H9 (cell line): ENCODE measurements around the gene ADGRA1. TPM values are rescaled to one million over a fixed set of nuclear protein-coding genes. Genes with fewer than 3 reads are reported as not detected.

Source experiments
- DNase-seq: peaks from one replicate; pipeline ENCODE4 v3.0.0-alpha.2; 2017
- H2AFZ ChIP-seq: one replicate; pipeline ENCODE4 v1.6.1; 2013; ENCODE audit warnings: mild to moderate bottlenecking, low read length, control low read depth, moderate library complexity
- H2AK5ac ChIP-seq: 2 replicates; pipeline ENCODE4 v1.6.1; 2013; ENCODE audit warnings: low read length, control low read depth, mixed read lengths; ENCODE audit not compliant: insufficient read length
- H2BK120ac ChIP-seq: one replicate; pipeline ENCODE4 v1.6.1; 2013; ENCODE audit warnings: low read depth, mild to moderate bottlenecking, low read length, control low read depth, inconsistent platforms; ENCODE audit not compliant: poor library complexity, severe bottlenecking
- H2BK12ac ChIP-seq: 2 replicates; pipeline ENCODE4 v1.6.1; 2013; ENCODE audit warnings: low read length, control low read depth, mixed read lengths, low read depth; ENCODE audit not compliant: insufficient read length
- H2BK15ac ChIP-seq: 2 replicates; pipeline ENCODE4 v1.6.1; 2013; ENCODE audit warnings: low read depth, low read length, control low read depth
- H2BK20ac ChIP-seq: one replicate; pipeline ENCODE4 v1.6.1; 2013; ENCODE audit warnings: low read depth, mild to moderate bottlenecking, low read length, control low read depth, inconsistent platforms; ENCODE audit not compliant: poor library complexity, severe bottlenecking
- H2BK5ac ChIP-seq: 2 replicates; pipeline ENCODE4 v1.6.1; 2013; ENCODE audit warnings: low read length, control low read depth, mixed read lengths; ENCODE audit not compliant: insufficient read length
- H3K14ac ChIP-seq: 2 replicates; pipeline ENCODE4 v1.6.1; 2013; ENCODE audit warnings: low read length, control low read depth; ENCODE audit not compliant: insufficient read depth
- H3K18ac ChIP-seq: 2 replicates; pipeline ENCODE4 v1.6.1; 2013; ENCODE audit warnings: low read depth, mild to moderate bottlenecking, mixed read lengths, low read length, control low read depth; ENCODE audit not compliant: insufficient read length
- H3K23ac ChIP-seq: 2 replicates; pipeline ENCODE4 v1.6.1; 2013; ENCODE audit warnings: low read length, control low read depth, mixed read lengths, low read depth; ENCODE audit not compliant: insufficient read length
- H3K23me2 ChIP-seq: 2 replicates; pipeline ENCODE4 v1.6.1; 2013; ENCODE audit warnings: low read depth, mild to moderate bottlenecking, mixed read lengths, low read length, control low read depth; ENCODE audit not compliant: insufficient read length, poor library complexity, severe bottlenecking
- H3K27ac ChIP-seq: 2 replicates; pipeline ENCODE4 v1.5.1; 2013; ENCODE audit warnings: low read length, control low read depth, mixed read lengths, low read depth; ENCODE audit not compliant: insufficient read length
- H3K27me3 ChIP-seq: 2 replicates; pipeline ENCODE4 v1.6.1; 2013; ENCODE audit warnings: low read length, control low read depth, inconsistent platforms; ENCODE audit not compliant: insufficient read depth
- H3K4ac ChIP-seq: 2 replicates; pipeline ENCODE4 v1.6.1; 2013; ENCODE audit warnings: low read depth, mild to moderate bottlenecking, control low read depth, inconsistent platforms, low read length, moderate library complexity
- H3K4me1 ChIP-seq: 2 replicates; pipeline ENCODE4 v1.6.1; 2013; ENCODE audit warnings: low read length, control low read depth, inconsistent platforms; ENCODE audit not compliant: insufficient read depth
- H3K4me2 ChIP-seq: 2 replicates; pipeline ENCODE4 v1.6.1; 2013; ENCODE audit warnings: low read length, control low read depth, mixed read lengths; ENCODE audit not compliant: insufficient read length, insufficient read depth
- H3K56ac ChIP-seq: 2 replicates; pipeline ENCODE4 v1.6.1; 2013; ENCODE audit warnings: low read depth, mild to moderate bottlenecking, mixed read lengths, low read length, control low read depth; ENCODE audit not compliant: insufficient read length
- H3K79me1 ChIP-seq: 2 replicates; pipeline ENCODE4 v1.6.1; 2013; ENCODE audit warnings: low read depth, mild to moderate bottlenecking, moderate library complexity, low read length, control low read depth, inconsistent platforms; ENCODE audit not compliant: insufficient read depth, poor library complexity, severe bottlenecking
- H3K79me2 ChIP-seq: 2 replicates; pipeline ENCODE4 v1.6.1; 2013; ENCODE audit warnings: low read length, control low read depth, inconsistent platforms; ENCODE audit not compliant: insufficient read depth
- H3K9ac ChIP-seq: 2 replicates; pipeline ENCODE4 v1.6.1; 2013; ENCODE audit warnings: low read length, control low read depth, mixed read lengths; ENCODE audit not compliant: insufficient read length; ENCODE audit errors: extremely low read depth
- H3K9me3 ChIP-seq: one replicate; pipeline ENCODE4 v1.6.1; 2013; ENCODE audit warnings: low read depth, low read length, inconsistent platforms; ENCODE audit not compliant: control insufficient read depth
- H3T11ph ChIP-seq: one replicate; pipeline ENCODE4 v1.6.1; 2013; ENCODE audit warnings: mild to moderate bottlenecking, low read length, control low read depth, inconsistent platforms
- H4K20me1 ChIP-seq: one replicate; pipeline ENCODE4 v1.6.1; 2013; ENCODE audit not compliant: control insufficient read depth, insufficient read length, insufficient read depth
- H4K5ac ChIP-seq: 2 replicates; pipeline ENCODE4 v1.6.1; 2013; ENCODE audit warnings: low read depth, mild to moderate bottlenecking, mixed read lengths, low read length, control low read depth; ENCODE audit not compliant: insufficient read length
- H4K8ac ChIP-seq: replicated peaks from 2 replicates; pipeline ENCODE4 v1.6.1; 2013; ENCODE audit warnings: low read length, control low read depth, mixed read lengths, low read depth; ENCODE audit not compliant: insufficient read length
- H4K91ac ChIP-seq: 2 replicates; pipeline ENCODE4 v1.6.1; 2013; ENCODE audit warnings: low read depth, mild to moderate bottlenecking, moderate library complexity, mixed read lengths, low read length, control low read depth; ENCODE audit not compliant: insufficient read length
- H3K27ac Mint-ChIP-seq, 3 experiments: 2 replicates in 2 of 3; 3 replicates in 1 of 3; pipeline ENCODE4 v1.8.0; 2020 to 2021; ENCODE audit warnings: mixed read lengths in 3 of 3, mild to moderate bottlenecking in 1 of 3, moderate library complexity in 1 of 3
- H3K27me3 Mint-ChIP-seq: 2 replicates; pipeline ENCODE4 v1.8.0; 2021; ENCODE audit warnings: low read depth, mild to moderate bottlenecking, moderate library complexity, mixed read lengths
- H3K36me3 Mint-ChIP-seq, 3 experiments: 2 replicates in 2 of 3; 3 replicates in 1 of 3; pipeline ENCODE4 v1.8.0; 2020 to 2021; ENCODE audit warnings: low read depth in 3 of 3, mixed read lengths in 3 of 3; ENCODE audit not compliant: insufficient read depth in 1 of 3
- H3K4me1 Mint-ChIP-seq, 2 experiments: 2 replicates each; pipeline ENCODE4 v1.8.0; 2020; ENCODE audit warnings: mixed read lengths in 2 of 2
- H3K4me3 Mint-ChIP-seq, 2 experiments: 2 replicates in 1 of 2; 3 replicates in 1 of 2; pipeline ENCODE4 v1.8.0; 2020 to 2021; ENCODE audit warnings: mild to moderate bottlenecking in 2 of 2, mixed read lengths in 2 of 2, moderate library complexity in 1 of 2
- H3K9me3 Mint-ChIP-seq, 2 experiments: 2 replicates in 1 of 2; 3 replicates in 1 of 2; pipeline ENCODE4 v1.8.0; 2020; ENCODE audit warnings: mild to moderate bottlenecking in 2 of 2, mixed read lengths in 2 of 2, moderate library complexity in 1 of 2
- CTCF ChIP-seq: fragments of 200-600 bp; sonication (generic); conservative IDR thresholded peaks from 3 replicates; pipeline ENCODE4 v1.8.0; 2021; ENCODE audit warnings: antibody characterized with exemption, mild to moderate bottlenecking
- WGBS: extraction: QIAGEN DNeasy Blood & Tissue Kit; methylation state at CpG from one replicate; pipeline ENCODE4 v1.1.7; 2013; ENCODE audit warnings: missing lambda C conversion rate, low lambda C conversion rate, mixed read lengths; ENCODE audit not compliant: insufficient read length; ENCODE audit errors: extremely low coverage; 5-methylcytosine and 5-hydroxymethylcytosine counted together
- total RNA-seq: library from RNA; stranded (reverse); gene quantifications from 2 replicates; pipeline ENCODE4 v1.2.1, GENCODE V29; 2021

ADGRA1 gene
- total RNA-seq, 1 experiment from 2014 or later, result 0.11 TPM

- Histone ChIP-seq H3K4me2 (no peak overlapping the region), H3K23me2 (no peaks in the 10 kb centered on the region), H2BK120ac (no peak overlapping the region), H3K23ac (no peak overlapping the region), H2BK12ac (no peak overlapping the region), H3K18ac (no peak overlapping the region), H2BK5ac (no peak overlapping the region), H3T11ph (no peak overlapping the region), H3K4ac (no peak overlapping the region), H3K14ac (no peak overlapping the region; the same call in 1 of the 2 replicates), H3K27ac (no peak overlapping the region), H3K9me3 (no peaks in the 10 kb centered on the region), H4K20me1 (no peaks in the 10 kb centered on the region), H2AFZ (no peak overlapping the region), H2AK5ac (no peak overlapping the region), H3K79me2 (no peaks in the 10 kb centered on the region), H3K9ac (no peak overlapping the region), H4K8ac (no peak overlapping the region), H3K4me1 (no peaks in the 10 kb centered on the region), H4K5ac (no peak overlapping the region), H4K91ac (no peak overlapping the region), H2BK20ac (no peak overlapping the region), H3K79me1 (no peaks in the 10 kb centered on the region), H3K56ac (no peak overlapping the region), H2BK15ac (no peak overlapping the region), H3K27me3 (no peaks in the 10 kb centered on the region)
- no peak for TF ChIP-seq CTCF
- no peaks in the 10 kb centered on the region for H3K36me3 Mint-ChIP-seq
- WGBS, result no CpG with 5 or more reads among the region's 17 CpGs
- no peak overlapping the region for H3K27ac Mint-ChIP-seq
- H3K9me3 Mint-ChIP-seq, result no peaks in the 10 kb centered on the region
- no peak overlapping the region for H3K4me3 Mint-ChIP-seq
- H3K4me1 Mint-ChIP-seq, result peaks cover 0 to 4% of the 10 kb centered on the region in 2 experiments; a peak in 2 of 4 replicates
- no peaks in the 10 kb centered on the region; the same call in 1 of the 2 replicates for H3K27me3 Mint-ChIP-seq
- no peak for DNase-seq
These were observed 45.7 kb upstream of the ADGRA1 start for GRCh38 chr10:133042061-133042460.
